GM19468 (cell line): ENCODE measurements around the gene CALD1.

Source experiments
- ATAC-seq: cut with Tn5 transposase; IDR thresholded peaks from one replicate; pipeline ENCODE4 v1.9.1; 2021; ENCODE audit warnings: mild to moderate bottlenecking, moderate library complexity, moderate number of reproducible peaks; ENCODE audit not compliant: unreplicated experiment; ENCODE audit errors: extremely low read depth

Gene CALD1

DNA sequence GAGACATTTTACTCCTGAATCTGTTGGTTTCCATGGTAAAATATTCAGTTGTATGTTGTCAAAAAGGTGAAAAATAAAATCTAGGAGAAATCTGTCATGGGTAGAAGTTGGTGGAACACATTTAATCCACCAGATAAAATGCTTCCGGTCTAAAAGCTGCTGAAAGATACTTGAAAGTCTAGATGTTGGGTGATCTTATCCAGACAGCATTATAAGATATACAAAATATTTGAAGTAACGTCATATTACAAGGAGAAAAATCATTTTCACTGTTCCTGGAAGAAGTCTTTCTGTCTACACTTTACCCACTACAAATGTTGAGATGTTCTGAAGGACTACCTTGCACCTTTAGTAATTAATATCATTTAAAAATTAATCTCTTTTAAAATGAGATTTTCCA, 40.9 kb downstream of the CALD1 start:
- no peak for ATAC-seq

DNA sequence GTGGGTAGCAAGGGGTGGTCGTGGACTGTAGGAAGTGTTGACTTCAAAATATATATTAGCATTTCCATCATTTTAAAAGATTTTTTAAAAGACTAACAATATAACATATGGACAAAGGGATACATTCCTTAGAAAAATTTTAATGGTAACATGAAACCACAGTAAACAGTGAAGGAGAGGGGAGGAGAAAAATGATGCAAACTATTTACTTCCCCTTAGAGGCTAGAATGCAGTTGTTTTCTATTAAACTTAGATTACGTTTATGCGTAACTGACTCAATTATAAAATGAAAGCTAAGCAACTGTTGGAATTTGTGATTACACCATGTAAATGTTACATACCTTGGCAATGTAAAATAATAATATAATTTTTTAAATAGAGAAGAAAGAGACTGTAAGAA, 41.3 kb downstream of the CALD1 start:
- no peak for ATAC-seq

DNA sequence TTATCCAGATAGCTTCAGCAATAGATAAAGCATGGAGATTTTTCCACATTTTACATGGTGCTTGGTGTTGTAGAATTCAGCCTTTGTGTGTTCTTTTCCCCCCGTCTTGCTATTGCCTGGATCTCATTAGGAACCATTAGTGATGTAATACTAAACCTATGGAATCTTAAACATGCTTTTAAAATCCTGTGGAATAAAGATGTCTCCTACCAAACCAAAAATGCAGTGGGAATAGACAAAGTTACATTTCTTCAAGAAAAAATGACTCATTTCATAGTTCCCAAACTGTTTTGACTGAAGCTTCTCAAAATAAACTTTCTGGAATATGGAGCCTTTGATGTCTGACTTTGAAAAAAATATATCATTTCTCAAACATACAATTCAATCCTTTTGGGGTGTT, 44.0 kb downstream of the CALD1 start:
- ATAC-seq, result no peak

DNA sequence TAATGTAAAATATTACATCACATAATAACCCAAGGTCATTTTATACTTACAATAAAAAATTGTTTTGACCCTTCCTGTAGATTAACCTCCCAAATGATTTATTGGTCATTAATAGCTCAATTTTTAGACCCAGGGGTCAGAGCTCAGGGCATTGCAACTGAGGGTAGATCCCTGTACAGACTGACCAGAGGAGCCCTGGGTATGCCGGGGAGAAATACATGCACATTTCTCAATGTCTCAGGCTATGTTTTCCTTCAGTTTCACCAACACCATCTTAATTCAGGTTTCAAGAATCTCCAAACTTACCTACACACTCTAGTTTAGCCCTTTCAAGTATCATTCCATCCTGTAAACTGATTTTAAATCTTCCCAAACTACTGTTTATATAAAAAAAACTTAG, 46.2 kb downstream of the CALD1 start:
- ATAC-seq, result no peak

GRCh38 chr7:134826105-134826504, 46.7 kb downstream of the CALD1 start:
- ATAC-seq, result no peak

DNA sequence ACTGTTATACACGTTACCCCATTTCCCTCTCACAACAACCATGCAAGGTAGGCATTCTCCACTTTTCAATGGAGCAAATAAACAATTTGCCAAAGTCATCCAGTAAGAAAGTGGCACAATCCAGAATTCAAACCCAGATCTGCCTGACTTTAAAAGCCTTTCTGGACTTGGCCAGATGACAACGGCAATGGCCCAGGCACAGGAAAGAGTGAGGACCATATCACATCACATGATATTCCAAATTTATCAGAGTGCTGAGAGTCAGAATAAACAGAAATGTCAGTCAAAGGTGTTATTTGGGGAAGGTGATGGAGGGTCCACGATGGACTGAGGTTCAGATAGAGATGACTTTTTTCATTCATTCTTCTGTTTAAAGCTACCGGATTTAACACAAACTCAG, 48.0 kb downstream of the CALD1 start:
- ATAC-seq, result no peak

GRCh38 chr7:134827889-134828288, 48.5 kb downstream of the CALD1 start:
- no peak for ATAC-seq

GRCh38 chr7:134828361-134828760, 48.9 kb downstream of the CALD1 start:
- no peak for ATAC-seq

DNA sequence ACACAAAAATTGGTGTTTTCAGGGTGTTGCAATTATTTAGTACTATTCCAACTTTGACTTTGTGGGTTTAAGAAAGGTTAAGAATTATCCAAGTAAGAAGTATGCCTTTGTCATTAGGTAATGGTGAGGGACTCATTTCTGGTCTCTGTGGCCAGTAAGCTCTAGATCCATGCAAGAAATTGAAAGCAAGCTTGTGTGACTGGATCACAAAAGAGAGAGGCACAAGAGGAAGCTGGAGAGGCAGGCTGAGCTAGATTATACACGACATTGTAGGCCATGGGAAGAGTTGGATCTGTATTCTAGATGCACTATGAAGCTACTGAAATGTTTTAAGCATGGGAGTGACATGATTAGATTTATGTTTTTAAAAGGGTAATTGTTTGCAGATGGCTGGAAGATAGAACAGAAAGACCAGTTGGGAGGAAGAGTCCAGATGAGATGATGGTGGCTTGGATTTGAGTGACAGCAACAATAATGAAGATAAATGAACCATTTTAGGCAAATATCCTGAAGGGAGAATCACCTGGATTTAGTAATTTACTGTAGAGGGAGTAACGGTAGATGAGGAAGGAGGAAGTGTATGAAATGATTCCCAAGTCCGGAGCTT, 50.0 kb downstream of the CALD1 start:
- no peak for ATAC-seq

GRCh38 chr7:134831862-134832261, 52.4 kb downstream of the CALD1 start:
- no peak for ATAC-seq

GRCh38 chr7:134832367-134832766, 52.9 kb downstream of the CALD1 start:
- ATAC-seq, result no peak

GRCh38 chr7:134834689-134835462, 55.4 kb downstream of the CALD1 start:
- no peak for ATAC-seq

DNA sequence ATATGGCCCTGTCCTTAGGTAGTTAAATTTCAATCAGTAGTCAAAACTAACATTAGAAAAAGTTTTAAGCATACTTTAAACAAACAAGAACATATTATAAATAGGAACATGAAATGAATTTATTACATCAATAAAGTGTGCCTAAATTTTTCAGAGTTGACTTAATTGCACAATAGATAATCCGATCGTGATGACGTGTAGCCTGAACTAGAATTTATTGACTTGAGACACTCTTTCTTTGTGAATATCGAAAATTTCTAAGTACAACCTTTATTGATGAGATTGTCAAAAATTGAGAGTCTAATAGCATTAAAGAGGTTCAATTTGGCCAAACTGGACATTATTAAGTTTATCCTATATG, 56.0 kb downstream of the CALD1 start:
- ATAC-seq, result no peak

GRCh38 chr7:134836447-134836846, 57.0 kb downstream of the CALD1 start:
- ATAC-seq, result no peak

DNA sequence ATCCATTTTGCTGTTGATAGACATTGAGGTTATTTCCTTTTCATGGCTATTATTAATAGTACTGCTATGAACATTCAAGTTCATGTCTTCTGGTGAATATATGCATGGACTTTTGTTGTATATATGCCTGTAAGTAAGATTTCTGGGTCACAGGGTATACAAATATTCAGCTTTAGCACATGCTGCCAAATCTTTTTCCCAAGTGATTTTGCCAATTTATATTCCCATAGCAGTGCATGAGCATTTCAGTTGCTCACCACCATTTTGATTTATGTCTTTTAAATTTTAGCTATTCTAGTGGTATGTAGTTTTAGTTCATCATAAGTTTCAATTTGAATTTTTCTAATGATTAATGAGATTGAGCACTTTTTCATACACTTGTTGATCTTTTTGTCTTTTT, 59.9 kb downstream of the CALD1 start:
- ATAC-seq, result no peak

- ATAC-seq, result no peak
Measured at GRCh38 chr7:134842062-134842461, 62.6 kb downstream of the CALD1 start.

DNA sequence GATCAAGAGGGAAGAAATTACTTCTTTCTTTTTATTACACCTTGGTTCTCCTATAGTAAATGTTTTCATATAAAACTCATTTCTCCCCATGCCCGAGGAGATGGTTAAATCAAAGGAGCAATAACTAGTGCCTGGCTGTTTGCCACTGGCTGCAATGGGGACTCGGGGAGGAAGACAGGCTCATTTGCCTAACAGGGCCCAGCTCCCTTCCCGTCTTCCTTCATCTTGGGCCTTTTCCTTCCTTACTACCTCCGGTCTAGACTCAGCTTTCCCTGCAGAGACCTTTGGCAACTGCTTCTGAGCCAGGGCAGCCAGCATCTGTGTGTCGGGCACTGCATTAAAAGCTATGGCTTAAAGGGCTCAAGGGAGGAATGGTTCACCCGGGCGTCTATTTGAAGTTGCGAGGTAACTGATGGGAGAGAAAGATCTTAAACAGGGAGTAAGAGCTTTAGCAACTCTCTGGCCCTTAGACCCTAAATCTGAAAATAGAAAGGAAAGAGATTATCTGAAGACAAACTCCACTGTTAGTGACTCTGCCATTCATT, 63.5 kb downstream of the CALD1 start:
- ATAC-seq, result no peak

- ATAC-seq, result no peak
Measured at GRCh38 chr7:134844200-134844599, 64.8 kb downstream of the CALD1 start.

DNA sequence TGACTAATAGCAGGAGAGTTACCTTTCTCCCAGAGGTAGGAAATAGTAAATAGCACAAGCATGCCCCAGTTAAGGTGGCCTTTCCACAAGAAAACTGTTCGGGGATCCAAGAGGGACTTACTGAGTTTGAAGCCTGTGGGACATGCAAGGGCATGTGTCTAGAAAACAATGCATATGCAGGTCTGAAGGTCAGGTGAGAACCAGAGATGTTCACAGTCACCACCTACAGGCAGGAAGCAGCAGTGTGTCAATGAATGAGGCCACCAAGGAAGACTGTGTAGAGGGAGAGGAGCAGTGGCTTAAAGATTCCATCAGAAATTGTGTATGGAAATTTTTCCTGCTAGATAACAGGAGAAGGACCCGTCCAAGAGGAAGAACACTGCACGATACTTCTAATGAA, 66.0 kb downstream of the CALD1 start:
- no peak for ATAC-seq

DNA sequence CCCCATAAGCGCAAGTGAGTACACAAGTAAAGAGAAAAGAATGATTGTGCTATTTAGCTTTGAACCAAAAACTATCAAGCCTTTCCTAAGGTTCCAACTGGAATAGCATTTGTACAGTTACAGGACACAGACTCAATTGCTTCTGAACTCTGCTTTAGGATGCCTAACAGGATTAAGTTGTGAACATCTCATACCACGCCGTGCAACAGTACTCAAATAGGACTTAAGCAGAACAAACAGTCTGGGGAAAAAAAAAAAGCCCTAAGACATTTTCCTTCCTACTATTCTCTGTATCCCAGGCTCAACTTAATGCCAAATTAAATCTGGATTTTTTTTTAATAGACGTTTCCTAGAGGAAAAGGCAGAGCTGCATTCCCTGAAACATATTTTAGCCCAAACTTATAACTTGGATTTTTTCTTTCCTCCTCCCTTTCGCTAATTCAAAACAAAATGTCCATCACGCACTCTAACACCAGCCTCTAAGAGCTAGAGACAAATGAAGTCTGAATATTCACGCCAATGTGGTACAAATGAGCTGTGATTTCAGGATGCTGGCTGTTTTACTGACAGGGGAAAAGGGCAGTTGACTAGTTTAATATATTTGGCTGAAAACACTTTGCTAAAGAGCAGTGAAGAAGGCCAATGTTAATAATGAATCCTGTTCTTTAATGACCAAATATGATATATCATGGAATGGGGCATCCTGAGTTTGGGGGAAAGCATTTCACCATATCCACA, 68.6 kb downstream of the CALD1 start:
- no peak for ATAC-seq

GRCh38 chr7:134850066-134850465, 70.6 kb downstream of the CALD1 start:
- no peak for ATAC-seq
